WI38 (cell line): Measurements from ENCODE around the gene SHISAL1.

Source experiments
- H3K4me3 ChIP-seq: 2 replicates; pipeline ENCODE4 v1.5.1; 2011; ENCODE audit warnings: low read depth, mild to moderate bottlenecking, control low read depth, low read length
- CTCF ChIP-seq: IDR thresholded peaks from 2 replicates; pipeline ENCODE4 v1.5.1; 2012; ENCODE audit warnings: low read depth, mild to moderate bottlenecking, control low read depth, low read length

Gene SHISAL1

GRCh38 chr22:44276706-44277356, 35.9 kb downstream of the SHISAL1 start:
- no peak for TF ChIP-seq CTCF
- no peak overlapping the region for H3K4me3 ChIP-seq

GRCh38 chr22:44276041-44276440, 36.7 kb downstream of the SHISAL1 start:
- no peak for TF ChIP-seq CTCF
- no peak overlapping the region for H3K4me3 ChIP-seq

GRCh38 chr22:44275631-44275995, 37.1 kb downstream of the SHISAL1 start:
- no peak overlapping the region for H3K4me3 ChIP-seq
- TF ChIP-seq CTCF = no peak

- no peak for TF ChIP-seq CTCF
Observed at GRCh38 chr22:44274918-44275630, 37.7 kb downstream of the SHISAL1 start.

GRCh38 chr22:44273175-44273574, 39.6 kb downstream of the SHISAL1 start:
- TF ChIP-seq CTCF = no peak
- no peak overlapping the region for H3K4me3 ChIP-seq

More at GRCh38 chr22:44274918-44275630, 37.7 kb downstream of the SHISAL1 start:
- H3K4me3 ChIP-seq = no peak overlapping the region

- no peak overlapping the region for H3K4me3 ChIP-seq
- TF ChIP-seq CTCF = no peak
Observed at GRCh38 chr22:44272401-44272771, 40.4 kb downstream of the SHISAL1 start.

GRCh38 chr22:44271732-44272400, 40.9 kb downstream of the SHISAL1 start:
- TF ChIP-seq CTCF = no peak

More at GRCh38 chr22:44271732-44272400, 40.9 kb downstream of the SHISAL1 start:
- H3K4me3 ChIP-seq = no peak overlapping the region
